Tibial artery (tissue), 4 donors: ENCODE measurements around the gene ZNF326.

Experiments used
- DNase-seq, 2 donors: peaks; one replicate each; pipeline ENCODE4 v3.0.0-alpha.2; 2019
- H3K27ac ChIP-seq, 2 donors: fragments of 200-600 bp; sonication (generic) in 1 of 2; 1 replicate in 1 of 2; 2 replicates in 1 of 2; pipeline ENCODE4 v1.5.1; 2018 to 2019; ENCODE audit warnings: mild to moderate bottlenecking in 1 of 2
- H3K27me3 ChIP-seq, 2 donors: fragments of 200-600 bp; sonication (generic) in 1 of 2; one replicate each; pipeline versions ENCODE4 v1.5.1 to v1.6.0; 2016 to 2019
- H3K36me3 ChIP-seq, 3 donors: fragments of 200-600 bp; sonication (generic) in 2 of 3; one replicate each; pipeline ENCODE4 v1.5.1; 2016 to 2019; ENCODE audit warnings: mild to moderate bottlenecking in 2 of 3
- H3K4me1 ChIP-seq, 4 donors: fragments of 200-600 bp; sonication (generic) in 2 of 4; 1 replicate in 3 of 4; 2 replicates in 1 of 4; pipeline ENCODE4 v1.5.1; 2016 to 2019
- H3K4me3 ChIP-seq, 2 donors: fragments of 200-600 bp; sonication (generic) in 1 of 2; 1 replicate in 1 of 2; 2 replicates in 1 of 2; pipeline ENCODE4 v1.5.1; 2018 to 2019; ENCODE audit warnings: mild to moderate bottlenecking in 2 of 2
- H3K9me3 ChIP-seq, 3 donors: fragments of 200-600 bp; sonication (generic) in 1 of 3; one replicate each; pipeline ENCODE4 v1.5.1; 2016 to 2019
- intact Hi-C: fragments of 100-400 bp; cut with DNase I; formaldehyde crosslinking; loops from one replicate; pipeline ENCODE4 v1.15.0; 2023; ENCODE audit warnings: low total_unique reads
- TF ChIP-seq, protein P1 (sequence below), 2 experiments: fragments of 200-600 bp in 1 of 2; fragments of 450-650 bp in 1 of 2; IDR thresholded peaks; one replicate each; pipeline ENCODE4 v1.5.1; 2017 to 2019; ENCODE audit warnings: antibody characterized with exemption in 2 of 2, mild to moderate bottlenecking in 1 of 2, moderate library complexity in 1 of 2

ZNF326 gene

DNA sequence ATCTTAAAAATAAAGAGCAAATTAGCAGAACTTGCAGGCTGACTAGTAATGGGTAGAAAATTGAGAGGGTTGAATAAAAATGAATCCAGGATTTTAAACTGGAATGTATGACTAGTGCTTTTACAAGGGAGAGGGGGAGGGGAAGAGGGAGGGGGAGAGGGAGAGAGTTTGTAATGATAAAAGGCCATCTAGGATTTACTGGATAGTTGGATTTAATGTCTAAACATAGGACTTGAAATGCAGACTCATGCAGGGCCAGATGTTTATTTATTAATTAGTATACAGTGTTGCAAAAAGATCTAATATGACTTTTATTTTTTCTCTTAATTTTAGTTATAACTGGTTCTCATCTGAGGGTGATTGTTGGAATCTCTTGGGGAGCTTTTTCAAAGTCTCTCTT, 4.3 kb downstream of the ZNF326 start:
- Histone ChIP-seq H3K9me3 (no peaks in the 10 kb centered on the region), H3K27ac (no peak overlapping the region), H3K4me1 (peaks cover 0 to 40% (median 14%) of the 10 kb centered on the region in 4 donors), H3K27me3 (no peaks in the 10 kb centered on the region), H3K36me3 (no peaks in the 10 kb centered on the region), H3K4me3 (no peak overlapping the region)
- intact Hi-C loops = loop anchor here (10.0 kb wide), 1 partner anchor 474 kb away; the partner anchor contains the start of gene LRRC8B
- no peak for DNase-seq
- TF ChIP-seq, protein P1, sequence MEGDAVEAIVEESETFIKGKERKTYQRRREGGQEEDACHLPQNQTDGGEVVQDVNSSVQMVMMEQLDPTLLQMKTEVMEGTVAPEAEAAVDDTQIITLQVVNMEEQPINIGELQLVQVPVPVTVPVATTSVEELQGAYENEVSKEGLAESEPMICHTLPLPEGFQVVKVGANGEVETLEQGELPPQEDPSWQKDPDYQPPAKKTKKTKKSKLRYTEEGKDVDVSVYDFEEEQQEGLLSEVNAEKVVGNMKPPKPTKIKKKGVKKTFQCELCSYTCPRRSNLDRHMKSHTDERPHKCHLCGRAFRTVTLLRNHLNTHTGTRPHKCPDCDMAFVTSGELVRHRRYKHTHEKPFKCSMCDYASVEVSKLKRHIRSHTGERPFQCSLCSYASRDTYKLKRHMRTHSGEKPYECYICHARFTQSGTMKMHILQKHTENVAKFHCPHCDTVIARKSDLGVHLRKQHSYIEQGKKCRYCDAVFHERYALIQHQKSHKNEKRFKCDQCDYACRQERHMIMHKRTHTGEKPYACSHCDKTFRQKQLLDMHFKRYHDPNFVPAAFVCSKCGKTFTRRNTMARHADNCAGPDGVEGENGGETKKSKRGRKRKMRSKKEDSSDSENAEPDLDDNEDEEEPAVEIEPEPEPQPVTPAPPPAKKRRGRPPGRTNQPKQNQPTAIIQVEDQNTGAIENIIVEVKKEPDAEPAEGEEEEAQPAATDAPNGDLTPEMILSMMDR (IDR thresholded peaks at IDR 0.05) = no peak

DNA sequence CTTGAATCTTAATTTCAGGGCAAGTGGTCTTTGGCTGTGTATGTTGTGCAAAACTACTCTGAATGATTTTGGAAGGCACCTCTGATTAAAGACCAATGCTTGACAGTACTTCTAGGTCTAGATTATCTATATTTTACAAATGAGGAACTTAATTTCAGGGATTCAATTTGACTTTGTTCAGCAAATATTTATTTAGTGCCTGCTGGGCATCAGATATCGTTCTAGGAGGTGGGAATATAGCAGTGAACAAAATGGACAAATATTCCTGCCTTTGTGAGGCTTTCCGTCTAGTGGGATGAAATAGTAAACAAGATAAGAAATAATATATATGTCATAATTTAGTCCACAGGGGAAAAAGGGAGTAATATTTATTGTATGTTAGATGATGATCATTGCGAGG, 4.7 kb downstream of the ZNF326 start:
- Histone ChIP-seq H3K27ac (no peak overlapping the region), H3K4me3 (no peak overlapping the region), H3K27me3 (no peaks in the 10 kb centered on the region), H3K36me3 (no peaks in the 10 kb centered on the region), H3K4me1 (peaks cover 0 to 40% (median 14%) of the 10 kb centered on the region in 4 donors), H3K9me3 (no peaks in the 10 kb centered on the region)
- DNase-seq = no peak
- intact Hi-C loops = loop anchor here (10.0 kb wide), 1 partner anchor 475 kb away; the partner anchor contains the start of gene LRRC8B
- TF ChIP-seq, protein P1 (IDR thresholded peaks at IDR 0.05) = no peak

DNA sequence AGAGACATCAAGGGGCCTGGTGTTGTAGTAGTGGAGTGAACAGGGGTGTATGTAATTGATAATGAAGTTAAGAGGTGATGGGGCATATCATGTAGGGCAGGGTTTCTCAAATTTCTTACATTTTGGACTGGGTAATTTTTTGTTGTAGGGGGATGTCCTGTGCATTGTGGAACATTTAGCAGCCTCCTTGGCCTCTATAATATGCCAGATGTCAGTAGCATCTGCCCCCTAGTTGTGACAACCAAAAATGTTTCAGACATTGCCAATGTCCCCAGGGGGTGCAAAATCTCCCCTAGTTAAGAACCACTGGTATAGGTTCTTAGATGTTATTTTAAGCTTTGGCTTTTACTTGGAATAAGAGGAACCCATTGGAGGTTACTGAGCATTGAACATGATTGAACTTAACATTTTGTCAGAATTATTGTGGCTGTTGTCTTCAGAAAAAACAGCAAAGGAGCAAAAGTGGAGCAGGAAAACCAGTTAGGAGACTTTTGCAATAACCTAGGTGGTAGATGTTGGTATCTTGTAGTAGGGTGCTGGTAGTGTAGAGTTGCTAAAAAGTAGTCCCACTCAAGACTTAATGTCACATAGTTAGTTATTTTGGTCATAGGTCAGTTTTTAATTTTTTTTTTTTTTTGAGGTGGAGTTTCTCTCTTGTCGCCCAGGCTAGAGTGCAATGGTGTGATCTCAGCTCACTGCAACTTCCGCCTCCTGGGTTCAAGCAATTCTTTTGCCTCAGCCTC, 6.2 kb downstream of the ZNF326 start:
- no peak overlapping the region for H3K27ac ChIP-seq
- DNase-seq = no peak
- no peaks in the 10 kb centered on the region for H3K27me3 ChIP-seq
- H3K4me3 ChIP-seq = no peak overlapping the region
- TF ChIP-seq, protein P1 (IDR thresholded peaks at IDR 0.05) = no peak
- intact Hi-C loops = no loop called here
- peaks cover 0 to 8% (median 0%) of the 10 kb centered on the region in 3 donors for H3K36me3 ChIP-seq
- peaks cover 0 to 37% (median 14%) of the 10 kb centered on the region in 4 donors for H3K4me1 ChIP-seq
- H3K9me3 ChIP-seq = no peaks in the 10 kb centered on the region

DNA sequence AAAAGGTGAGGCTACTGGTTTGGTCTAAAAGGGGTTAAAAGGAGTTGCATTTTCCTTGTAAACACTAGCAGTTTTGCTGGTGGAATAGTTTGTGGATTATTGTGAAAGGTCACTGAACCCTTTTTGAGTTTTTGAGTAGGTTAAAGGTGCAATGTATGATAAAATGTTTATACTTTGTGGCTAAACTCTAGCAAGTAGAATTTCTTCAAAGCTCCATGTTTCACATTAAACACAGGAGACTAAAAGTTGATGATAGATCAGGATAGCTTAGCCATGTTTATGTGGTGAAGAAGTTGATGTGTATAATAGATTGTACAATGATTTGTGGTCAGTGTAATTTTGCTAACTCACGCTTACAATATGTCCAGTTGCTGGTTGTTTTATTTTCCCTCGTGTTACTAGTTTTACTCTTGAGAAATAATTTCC, 13.1 kb downstream of the ZNF326 start:
- DNase-seq = no peak
- Histone ChIP-seq H3K27ac (no peak overlapping the region), H3K36me3 (peaks cover 22 to 34% (median 31%) of the 10 kb centered on the region in 3 donors), H3K27me3 (no peaks in the 10 kb centered on the region), H3K4me3 (no peak overlapping the region), H3K9me3 (no peaks in the 10 kb centered on the region), H3K4me1 (no peaks in the 10 kb centered on the region)
- TF ChIP-seq, protein P1 (IDR thresholded peaks at IDR 0.05) = no peak
- intact Hi-C loops = no loop called here

DNA sequence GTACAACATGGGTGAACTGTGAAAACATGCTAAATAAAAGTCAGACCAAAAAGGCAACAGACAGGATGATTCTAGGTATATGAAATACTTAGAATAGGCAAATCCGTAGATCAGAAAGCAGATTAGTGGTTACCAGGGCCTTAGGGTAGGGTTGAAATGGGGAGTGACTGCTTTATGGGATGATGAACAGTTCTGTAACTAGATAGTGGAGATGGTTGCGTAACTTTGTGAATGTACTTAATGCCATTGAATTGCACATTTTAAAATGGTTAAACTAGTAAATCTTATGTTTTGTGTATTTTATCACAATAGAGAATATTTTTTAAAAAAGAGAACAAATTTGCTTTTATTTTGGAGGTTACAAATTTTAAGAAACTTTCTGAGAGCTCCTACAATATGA, 17.4 kb downstream of the ZNF326 start:
- Histone ChIP-seq H3K36me3 (peaks cover 57 to 69% (median 58%) of the 10 kb centered on the region in 3 donors), H3K27me3 (no peaks in the 10 kb centered on the region), H3K9me3 (no peaks in the 10 kb centered on the region), H3K4me1 (no peaks in the 10 kb centered on the region), H3K4me3 (no peak overlapping the region), H3K27ac (no peak overlapping the region)
- TF ChIP-seq, protein P1 (IDR thresholded peaks at IDR 0.05) = no peak
- intact Hi-C loops = no loop called here
- no peak for DNase-seq
